ENCODE data around the gene INPP5F.
"Not testable (repeated sequence)": the region's sequence is repeated elsewhere in the genome, so short reads cannot be mapped to it uniquely, and the experiment has no call there.

INPP5F gene

DNA sequence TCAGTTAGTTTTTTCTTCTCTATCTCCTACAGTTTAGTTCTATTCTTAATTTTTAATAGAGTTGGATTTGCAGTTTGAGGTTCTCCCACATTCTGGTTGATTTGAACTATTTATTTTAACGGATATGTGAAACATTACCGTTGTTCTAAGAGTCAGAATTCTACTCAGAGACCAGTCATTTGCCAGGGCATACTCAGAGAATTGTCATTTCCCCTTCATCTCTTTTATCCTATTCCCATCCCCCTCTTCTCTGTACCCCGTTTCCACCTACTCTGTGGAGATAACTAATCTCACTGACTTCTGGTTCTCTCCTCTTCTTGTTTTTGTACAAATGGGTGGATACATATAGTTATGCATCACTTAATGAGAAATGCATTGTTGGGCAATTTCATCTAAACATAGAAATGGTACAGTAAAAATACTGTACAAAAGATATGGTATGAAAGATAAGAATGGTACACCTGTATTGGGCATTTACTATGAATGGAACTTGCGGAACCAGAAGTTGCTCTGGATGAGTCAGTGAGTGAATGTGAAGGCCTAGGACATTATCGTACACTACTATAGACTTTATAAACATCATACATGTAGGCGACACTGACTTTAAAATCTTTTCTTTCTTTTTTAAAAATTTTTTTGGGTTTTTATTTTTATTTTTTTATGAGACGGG, 53.1 kb downstream of the INPP5F start:
- DNase-seq: no peak

DNA sequence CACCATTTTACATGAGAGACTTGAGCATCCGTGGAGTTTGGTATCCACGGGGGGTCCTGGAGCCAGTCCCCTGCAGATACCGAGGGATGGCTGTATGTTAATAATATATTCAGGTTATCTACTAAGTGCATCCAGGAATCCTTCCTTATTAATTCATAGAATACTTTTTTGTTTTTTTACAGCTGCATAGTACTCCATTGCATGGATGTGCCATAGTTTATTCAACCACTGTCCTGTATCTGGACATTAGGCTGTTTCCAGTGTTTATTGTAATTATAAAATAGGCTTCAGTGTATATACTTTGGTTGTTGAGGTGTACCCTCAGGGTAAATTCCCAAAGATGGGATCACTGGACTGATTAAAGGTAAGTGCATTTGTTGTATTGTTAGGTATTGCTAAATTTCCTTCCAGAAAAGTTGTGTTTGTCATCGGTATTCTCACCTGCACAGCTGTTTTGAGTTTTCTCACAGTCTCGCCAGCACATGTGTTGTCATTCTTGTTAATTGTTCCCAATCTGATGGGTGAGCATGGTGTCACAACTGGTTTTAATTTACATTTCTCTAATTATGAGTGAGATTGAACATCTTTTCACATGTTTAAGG, 55.1 kb downstream of the INPP5F start:
- no peak for DNase-seq

DNA sequence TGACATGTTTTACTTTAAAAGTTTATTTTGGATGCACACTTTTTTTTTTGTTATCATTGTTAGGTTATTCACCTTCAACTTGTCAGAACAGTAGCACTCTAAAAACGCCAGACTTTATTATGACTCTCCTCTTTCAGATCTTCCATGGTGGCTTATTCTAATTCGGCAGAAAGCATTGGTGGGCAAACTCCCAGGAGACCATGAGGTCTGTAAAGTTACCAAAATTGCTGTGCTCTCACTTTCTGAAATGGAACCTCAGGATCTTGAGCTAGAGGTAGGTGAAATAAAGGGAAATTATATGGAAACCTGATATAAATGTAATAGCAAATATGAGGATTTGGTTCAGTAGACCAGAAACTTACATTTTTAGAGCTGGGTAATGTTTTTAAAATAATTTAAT, 55.6 kb downstream of the INPP5F start:
- no peak for DNase-seq

DNA sequence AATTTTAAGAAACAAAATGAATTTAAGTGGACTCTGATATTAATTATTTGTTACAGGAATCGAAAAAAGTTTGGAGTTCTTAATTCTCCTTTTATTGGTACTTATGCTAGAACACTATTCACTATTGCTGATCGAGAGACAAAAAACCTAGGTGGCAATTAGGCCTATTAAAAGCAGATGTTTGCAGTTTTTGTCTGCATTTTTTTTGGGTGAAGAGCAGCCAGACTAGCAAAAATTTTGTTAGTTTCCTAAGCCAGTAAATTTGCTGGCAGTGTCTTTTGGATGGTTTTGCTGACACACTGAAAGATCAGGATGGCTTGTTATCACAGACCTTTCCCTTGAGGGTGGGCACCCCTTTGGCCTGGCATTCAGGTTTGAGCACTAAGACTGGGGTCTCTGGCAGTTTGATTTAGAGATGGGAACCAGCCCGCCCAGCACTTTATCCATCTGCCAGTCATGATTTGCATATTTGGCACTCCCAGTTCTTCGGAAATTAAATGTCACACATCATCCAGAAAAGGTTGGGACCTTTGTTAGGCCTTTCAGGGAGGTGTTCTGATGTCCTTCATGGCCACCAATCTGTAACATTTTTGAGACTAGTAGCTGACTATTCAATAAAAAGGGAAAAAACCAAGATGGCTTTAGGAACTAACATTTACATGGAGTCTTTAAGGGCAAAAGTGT, 57.3 kb downstream of the INPP5F start:
- no peak for DNase-seq

DNA sequence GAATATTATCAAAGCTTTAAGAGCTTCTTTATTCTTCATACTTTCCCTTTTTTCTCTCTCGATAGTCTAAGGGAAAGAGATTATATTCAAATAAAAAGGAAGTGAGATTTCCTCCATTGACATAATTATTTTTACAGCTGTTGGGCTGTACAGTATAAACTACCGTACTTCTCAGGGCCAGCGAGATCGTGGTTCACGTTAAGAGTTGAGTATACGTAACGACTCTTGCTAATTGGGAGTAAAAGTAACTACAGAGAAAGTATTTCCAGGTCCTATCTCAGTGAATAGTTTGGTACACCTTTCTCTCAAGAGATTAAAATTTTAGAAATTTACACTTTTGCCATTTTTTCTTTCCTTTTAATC, 57.8 kb downstream of the INPP5F start:
- DNase-seq: no peak

DNA sequence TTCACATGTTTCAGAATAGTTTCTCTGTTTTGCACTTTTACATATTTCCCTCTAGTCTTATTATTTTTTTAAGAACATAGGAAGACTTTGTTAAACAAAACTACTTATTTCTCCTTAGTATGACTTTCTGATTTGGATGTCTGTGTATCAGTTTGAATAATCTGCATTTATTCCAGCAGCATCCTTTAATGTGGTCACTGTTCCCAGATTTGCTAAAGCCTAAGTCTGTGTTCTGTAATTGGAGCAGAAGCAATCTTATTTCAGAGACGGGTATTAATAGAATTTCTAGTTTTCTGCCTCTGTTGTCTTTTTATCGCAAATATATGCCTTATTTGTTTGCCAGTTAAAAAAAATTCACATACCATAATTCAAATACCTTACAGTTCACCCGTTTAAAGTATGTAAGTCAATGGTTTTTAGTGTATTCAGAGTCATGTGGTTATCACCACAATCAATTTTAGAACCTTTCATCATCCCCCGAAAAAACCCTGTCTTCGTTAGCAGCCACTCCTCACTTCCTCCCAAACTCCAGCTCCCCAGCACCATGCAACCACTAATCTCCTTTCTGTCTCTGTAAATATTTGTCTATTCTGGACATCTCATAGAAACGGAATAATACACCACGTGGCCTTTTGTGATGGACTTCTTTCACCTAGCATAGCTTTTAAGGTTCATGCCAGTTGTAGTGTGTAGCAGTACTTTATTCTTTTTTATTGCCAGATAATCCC, 58.7 kb downstream of the INPP5F start:
- DNase-seq: no peak

DNA sequence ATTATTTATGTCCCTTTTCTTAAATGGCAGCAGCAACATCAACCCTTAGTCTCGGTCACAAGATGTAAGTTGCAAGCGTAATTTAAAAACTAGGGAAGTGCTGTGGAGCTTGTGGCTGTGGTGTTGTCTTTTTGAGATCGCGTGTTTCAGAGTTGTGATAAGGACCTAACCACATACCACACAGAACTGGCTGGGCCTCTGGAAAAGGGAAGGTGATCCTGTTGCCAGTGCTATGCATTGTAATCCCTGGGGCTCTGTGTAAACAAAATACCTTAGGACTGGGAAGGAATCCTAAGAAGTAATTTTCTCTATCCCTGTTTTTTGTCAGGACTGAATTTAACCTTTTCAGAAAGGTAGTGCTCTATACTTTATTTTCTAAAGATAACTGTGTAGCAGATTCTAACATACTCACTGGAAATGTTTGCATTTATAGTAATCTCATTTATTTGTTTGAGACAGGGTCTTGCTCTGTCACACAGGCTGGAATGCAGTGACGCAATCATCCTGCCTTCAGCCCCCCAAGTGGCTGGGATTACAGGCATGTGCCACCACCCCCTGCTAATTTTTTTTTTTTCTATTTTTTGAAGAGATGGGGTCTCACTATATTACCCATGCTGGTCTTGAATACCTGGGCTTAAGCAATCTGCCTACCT, 60.4 kb downstream of the INPP5F start:
- DNase-seq: no peak

DNA sequence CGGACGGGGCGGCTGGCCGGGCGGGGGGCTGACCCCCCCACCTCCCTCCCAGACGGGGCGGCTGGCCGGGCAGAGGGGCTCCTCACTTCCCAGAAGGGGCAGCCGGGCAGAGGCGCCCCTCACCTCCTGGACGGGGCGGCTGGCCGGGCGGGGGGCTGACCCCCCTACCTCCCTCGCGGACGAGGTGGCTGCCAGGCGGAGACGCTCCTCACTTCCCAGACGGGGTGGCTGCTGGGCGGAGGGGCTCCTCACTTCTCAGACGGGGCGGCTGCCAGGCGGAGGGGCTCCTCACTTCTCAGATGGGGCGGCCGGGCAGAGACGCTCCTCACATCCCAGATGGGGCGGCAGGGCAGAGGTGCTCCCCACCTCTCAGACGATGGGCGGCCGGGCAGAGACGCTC, 69.3 kb downstream of the INPP5F start:
- not testable (repeated sequence) for DNase-seq

DNA sequence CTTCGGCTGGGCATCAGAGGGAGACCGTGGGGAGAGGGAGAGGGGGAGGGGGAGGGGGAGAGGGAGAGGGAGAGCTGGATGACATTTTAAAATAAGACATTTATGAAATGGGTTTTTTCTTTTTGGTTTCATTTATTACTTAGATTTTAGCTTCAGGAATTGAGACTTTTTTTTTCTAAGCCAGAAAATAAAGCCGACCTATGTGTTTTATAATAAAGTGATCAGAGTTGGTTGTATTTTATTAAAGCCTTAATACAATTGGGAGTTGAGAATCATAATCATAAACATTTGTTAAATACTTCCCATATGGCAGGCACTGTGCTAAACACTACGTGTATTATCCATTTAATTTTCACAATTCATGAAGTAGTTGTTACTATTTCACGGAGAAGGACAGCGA, 70.2 kb downstream of the INPP5F start:
- DNase-seq: no peak

DNA sequence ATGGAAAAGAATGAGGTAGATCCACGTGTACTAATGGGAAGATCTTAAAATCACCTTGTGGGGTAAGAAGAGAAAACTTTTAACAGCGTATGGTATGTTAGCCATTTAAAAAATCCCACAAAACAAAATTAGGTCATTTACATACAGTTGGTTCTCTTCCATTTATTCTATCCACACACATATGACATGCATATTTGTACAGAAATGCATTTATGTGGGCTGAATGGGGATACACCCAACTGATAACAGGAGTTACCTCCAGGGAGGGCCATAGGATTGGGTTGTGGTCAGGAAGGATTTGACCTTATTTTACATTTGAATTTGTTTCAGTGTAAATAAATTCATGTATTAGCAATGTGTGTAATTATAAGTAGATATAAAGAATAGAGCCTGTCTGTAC, 75.3 kb downstream of the INPP5F start:
- DNase-seq: no peak

DNA sequence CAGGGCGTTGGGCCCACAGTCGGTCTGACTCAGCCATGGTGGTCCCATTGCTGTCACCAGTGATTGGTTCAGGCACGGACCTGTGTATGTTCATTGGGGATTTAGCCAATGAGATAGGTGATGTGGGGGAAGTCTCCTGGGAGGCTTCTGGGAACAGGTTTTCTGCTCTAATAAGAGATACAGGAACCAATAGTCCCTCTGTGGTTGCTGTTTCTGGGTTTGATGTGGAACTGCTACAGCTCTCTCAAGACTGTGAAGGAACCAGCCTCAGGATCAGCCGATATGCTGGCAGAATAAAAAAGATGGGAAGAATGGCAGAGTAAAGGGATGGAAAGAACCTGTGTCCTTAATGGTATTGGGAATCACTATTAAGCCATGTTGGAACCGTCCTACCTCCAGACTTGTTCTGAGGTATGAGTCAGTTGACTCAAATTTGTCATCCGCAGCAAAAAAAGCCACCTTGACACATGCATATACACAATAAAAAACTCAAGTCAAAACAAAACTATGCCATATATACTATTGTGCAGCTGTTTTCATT, 76.2 kb downstream of the INPP5F start:
- DNase-seq: no peak

DNA sequence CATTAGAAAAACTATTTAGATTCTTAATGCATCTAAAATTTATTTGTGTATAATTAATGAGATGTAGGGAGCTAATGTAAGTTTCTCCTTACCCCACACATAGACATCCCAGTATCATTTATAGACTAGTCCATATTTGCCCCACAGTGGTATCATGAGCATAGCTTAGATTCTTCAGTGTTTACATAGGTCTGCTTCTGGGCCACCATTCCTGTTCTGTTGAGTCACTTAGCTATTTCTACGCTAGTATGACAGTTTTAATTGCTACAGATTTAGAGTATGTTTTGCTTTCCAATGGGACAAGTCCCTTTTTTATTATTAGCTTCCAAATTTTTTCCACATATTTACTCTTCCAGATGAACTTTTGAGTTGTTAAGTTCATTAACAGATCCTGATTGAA, 77.4 kb downstream of the INPP5F start:
- no peak for DNase-seq

DNA sequence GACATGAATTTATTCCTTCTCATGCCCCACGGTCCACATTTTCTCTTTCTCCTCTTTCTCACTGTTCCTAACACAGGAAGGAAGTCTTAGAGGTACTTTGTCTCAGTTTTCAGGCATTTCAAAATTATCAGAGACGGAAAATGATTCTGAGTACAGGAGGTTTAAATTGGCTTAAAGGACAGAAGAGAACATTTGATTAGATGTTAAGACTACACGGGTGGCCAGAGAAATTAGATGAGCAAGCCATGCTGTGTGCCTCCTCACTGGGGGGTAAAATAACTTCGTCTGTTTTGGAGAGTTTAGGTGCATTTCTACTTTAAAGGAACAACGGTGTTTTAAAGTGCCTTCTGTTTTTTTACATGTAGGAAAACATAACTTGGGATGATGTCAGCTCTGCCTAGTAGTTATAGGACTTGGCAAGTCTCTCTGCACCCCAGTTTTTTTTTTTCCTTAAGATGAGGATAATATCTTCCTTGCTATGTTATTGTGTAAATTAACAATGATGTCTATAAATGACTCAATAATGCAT, 79.9 kb downstream of the INPP5F start:
- DNase-seq: no peak

DNA sequence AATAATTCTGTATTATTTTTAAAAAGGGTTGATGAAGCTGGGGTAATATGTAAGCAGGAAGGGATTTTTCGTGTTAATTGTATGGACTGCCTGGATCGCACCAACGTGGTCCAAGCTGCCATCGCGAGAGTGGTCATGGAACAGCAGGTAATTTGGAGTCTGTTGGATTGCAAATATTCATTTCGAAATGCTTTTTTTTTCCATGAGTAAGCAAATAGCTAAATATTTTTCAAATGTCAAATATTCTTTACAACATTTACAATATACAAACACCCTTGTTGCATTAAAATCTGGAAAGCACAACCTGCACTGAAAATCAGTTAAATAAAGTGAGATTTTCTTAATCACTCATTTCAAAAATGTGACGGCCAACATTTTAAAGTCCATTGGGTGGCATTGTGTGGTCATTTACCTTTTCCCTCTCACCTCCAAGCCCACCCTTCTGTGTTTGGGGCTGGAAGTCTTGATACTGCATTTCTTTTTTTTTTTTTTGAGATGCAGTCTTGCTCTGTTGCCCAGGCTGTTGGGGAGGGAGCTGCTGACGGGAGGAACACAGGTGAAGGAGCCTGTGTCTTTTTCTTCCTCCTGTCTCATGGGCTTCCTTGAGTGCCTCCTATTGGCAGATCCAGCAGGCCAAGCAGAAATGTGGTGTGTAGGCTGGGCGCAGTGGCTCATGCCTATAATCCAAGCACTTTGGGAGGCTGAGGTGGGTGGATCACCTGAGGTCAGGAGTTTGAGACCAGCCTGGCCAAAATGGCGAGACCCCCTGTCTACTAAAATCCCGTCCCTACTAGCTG, 80.7 kb downstream of the INPP5F start:
- DNase-seq: no peak

DNA sequence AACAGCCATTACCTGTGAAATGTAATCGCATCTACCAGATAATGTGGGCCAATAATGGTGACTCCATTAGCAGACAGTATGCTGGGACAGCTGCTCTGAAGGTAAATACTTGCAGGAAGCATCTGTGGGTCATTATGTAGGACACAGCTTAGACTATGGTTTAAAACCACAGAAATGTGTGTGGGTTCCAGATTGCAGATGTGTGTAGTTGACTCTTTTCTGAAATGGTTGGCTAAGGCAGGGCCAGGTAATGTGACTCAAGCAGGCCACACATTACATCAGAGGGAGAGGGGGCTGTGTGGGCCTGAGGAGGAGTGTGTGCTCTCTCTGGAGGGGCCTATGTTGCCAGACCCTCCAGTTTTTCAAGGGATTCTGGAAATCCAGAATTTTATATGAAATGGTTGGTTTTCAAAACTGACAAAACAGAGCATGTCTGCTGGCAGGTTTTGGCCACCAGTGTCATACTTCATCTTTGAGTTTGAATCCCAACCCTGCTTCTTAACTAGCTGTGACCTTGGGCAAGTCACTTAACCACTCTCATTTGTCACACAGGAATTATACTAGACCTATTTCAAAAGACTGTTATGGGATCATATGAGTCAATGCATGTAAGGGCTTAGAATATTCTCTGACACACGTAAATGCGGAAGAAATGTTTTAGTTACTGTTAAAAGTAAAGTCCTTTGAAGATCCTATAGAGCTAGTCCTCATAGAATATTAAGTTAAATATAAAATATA, 82.3 kb downstream of the INPP5F start:
- DNase-seq: no peak

DNA sequence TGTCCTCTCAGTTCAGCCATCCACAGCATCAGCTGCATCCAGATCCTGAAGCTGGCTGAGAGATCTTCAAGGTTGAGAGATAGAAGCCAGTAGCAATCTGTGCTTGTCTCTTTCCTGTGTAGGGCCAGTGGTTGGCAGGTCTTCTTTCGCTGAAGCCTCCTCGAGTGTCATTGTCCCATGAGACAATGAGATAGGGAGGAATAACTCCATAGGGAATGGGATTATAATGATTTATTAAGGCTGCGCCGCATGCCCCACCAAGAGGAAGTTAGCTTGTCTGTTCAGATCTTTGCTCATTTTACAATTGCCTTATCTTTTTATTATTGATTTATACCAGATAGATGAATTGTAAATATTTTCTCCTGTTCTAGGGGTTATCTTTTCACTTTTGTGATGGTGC, 85.3 kb downstream of the INPP5F start:
- no peak for DNase-seq

DNA sequence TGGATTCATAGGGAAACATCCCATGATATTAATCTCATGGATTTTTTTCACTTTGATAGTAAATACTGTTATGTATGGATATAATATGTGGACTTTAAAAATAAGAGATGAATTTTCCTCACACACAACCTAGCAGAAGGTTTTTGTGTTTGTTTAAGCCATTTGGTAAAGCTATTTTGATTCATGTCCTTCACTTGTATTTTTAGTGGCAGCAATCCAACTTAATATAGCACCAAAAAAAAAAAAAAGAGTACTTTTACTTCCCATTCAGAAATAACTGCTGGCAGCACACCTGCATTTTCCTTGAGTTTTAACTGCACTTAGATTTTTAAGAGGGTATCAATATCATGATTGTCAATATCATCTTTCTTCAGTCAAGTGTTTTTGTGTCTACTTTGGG, 86.8 kb downstream of the INPP5F start:
- no peak for DNase-seq

DNA sequence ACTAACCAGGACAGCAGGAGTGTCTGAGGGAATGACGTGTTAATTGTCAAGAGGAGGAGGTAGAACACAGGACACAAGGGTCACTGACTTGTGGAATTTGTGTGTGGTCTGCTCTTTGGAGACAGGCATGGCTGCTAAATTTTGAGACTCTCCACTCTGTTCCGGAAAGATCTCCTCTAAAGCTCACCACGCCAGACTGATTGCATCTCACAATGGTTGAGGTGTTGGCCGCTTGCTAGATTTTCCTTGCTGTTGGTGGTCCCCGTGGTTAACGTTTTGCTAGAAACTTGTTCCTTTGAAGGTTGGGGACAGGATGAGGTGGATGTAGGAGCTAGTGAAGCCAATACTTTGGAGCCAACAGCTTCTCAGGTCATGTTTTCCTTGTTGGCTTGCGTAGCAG, 89.8 kb downstream of the INPP5F start:
- no peak for DNase-seq

DNA sequence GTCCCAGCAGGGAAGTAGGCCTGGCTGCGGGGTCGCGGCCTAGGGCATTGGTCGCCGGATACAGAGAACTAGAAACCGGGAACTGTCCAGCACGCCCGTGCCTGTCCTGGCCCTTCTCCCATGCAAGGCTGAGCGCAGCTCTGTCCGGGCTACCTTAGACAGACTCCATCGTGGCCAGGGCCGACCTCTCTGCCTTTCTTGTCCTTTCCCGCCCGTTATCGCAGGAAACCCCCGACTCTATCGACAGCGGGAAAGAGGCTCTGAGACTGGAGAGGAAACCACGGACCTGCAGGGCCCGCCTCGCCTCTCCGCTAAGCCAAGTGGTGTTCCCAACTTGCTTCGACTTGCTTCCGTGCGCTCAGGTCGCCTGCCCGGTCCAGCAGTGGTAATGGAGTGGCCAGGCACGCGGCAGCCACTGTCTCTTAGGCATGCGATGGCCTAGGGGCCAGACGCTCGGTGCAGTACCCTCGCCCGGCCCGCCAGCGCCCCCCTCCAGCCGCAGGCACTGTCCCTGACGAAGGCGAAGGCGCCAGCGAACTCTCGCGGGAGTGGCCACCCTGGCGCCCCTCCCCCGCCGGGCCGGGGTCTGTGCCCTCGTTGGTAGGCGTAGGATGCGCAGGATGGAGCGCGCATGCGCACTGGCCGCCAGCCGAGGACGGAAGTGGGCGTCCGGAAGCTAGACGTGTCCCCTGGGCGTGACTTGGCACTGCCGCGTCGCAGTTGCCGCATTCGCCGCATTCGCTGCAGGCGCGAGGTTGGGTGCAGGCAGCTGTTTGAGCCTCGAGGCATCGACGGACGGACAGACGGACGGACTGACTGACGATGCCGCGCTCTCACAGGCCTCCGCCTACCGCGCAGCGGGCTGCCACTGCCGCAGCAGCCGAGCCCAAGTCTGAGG, 92.4 kb downstream of the INPP5F start:
- no peak for DNase-seq

DNA sequence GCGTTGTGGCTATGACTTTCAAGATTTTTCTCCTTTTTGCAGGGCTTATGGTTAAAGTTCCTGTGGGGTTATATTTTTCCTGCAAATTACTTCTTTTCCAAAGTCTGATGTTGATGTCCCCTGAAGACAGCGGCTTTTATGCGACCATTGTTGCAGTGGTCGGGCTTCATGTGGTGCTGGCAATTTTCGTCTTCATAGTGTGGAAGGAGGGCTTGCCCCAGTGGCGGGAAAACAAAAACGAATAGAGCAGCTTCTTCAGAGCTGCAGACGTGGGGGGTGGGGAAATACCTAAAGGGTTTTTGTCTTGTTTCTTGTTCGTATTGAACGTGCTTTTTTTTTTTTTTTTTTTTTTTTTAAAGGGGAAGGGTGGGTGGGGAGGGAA, 93.0 kb downstream of the INPP5F start:
- DNase-seq: no peak
